SU-DHL-6 (cell line): ENCODE measurements around the gene DBN1.
A peak's percentile ranks its signal among the peaks of the same experiment; 100 is the strongest.

Experiments used
- H2AFZ ChIP-seq: fragments of 200-600 bp; sonication (generic); 2 replicates; pipeline ENCODE4 v1.6.1; 2014; ENCODE audit warnings: low read depth, mild to moderate bottlenecking, moderate library complexity, mixed read lengths, antibody characterized with exemption, low read length; ENCODE audit not compliant: severe bottlenecking
- H3F3A ChIP-seq: fragments of 200-600 bp; shearing (Covaris generic); 2 replicates; pipeline ENCODE4 v1.6.0; 2016; ENCODE audit warnings: antibody characterized with exemption, mild to moderate bottlenecking; ENCODE audit not compliant: insufficient read depth
- H3K27ac ChIP-seq: fragments of 200-600 bp; sonication (generic); 2 replicates; pipeline ENCODE4 v1.5.1; 2016; ENCODE audit warnings: low read depth, mild to moderate bottlenecking, low read length, moderate library complexity, mixed read lengths
- H3K27me3 ChIP-seq: fragments of 200-600 bp; sonication (generic), shearing (Covaris generic); 2 replicates; pipeline ENCODE4 v1.6.0; 2014; ENCODE audit warnings: mild to moderate bottlenecking, low read length
- H3K36me3 ChIP-seq: fragments of 200-600 bp; sonication (generic); 2 replicates; pipeline ENCODE4 v1.6.1; 2014; ENCODE audit warnings: mild to moderate bottlenecking, low read length, mixed read lengths
- H3K4me2 ChIP-seq: fragments of 300-600, 200-600 bp; shearing (Covaris generic), sonication (generic); 2 replicates; pipeline ENCODE4 v1.6.0; 2014; ENCODE audit warnings: low read length, low read depth, mild to moderate bottlenecking; ENCODE audit not compliant: poor library complexity, severe bottlenecking
- H3K4me3 ChIP-seq: fragments of 200-600 bp; sonication (generic); 2 replicates; pipeline ENCODE4 v1.5.1; 2014; ENCODE audit warnings: antibody characterized with exemption, low read length, mild to moderate bottlenecking, mixed read lengths; ENCODE audit not compliant: insufficient read depth, poor library complexity, severe bottlenecking
- H3K79me2 ChIP-seq: fragments of 200-600 bp; sonication (generic); 2 replicates; pipeline ENCODE4 v1.6.1; 2014; ENCODE audit warnings: mild to moderate bottlenecking, low read length, moderate library complexity; ENCODE audit not compliant: insufficient read depth
- H3K9ac ChIP-seq: fragments of 200-600 bp; sonication (generic); 2 replicates; pipeline ENCODE4 v1.7.0; 2014; ENCODE audit warnings: mild to moderate bottlenecking, low read length
- H3K9me2 ChIP-seq: fragments of 200-600 bp; sonication (generic); replicated peaks from 2 replicates; pipeline ENCODE4 v1.6.1; 2014; ENCODE audit warnings: low read length; ENCODE audit not compliant: insufficient read depth
- H3K9me3 ChIP-seq: fragments of 200-600 bp; sonication (generic); 2 replicates; pipeline ENCODE4 v1.6.1; 2014; ENCODE audit warnings: low read length, mixed read lengths; ENCODE audit not compliant: insufficient read depth
- H4K20me1 ChIP-seq: fragments of 200-600 bp; sonication (generic); 2 replicates; pipeline ENCODE4 v1.6.1; 2014; ENCODE audit warnings: low read depth, mild to moderate bottlenecking, antibody characterized with exemption, low read length, moderate library complexity, mixed read lengths
- CTCF ChIP-seq: fragments of 200-600 bp; sonication (generic); IDR thresholded peaks from one replicate; pipeline ENCODE4 v1.5.1; 2017; ENCODE audit warnings: antibody characterized with exemption, mild to moderate bottlenecking, low read length, moderate library complexity; ENCODE audit not compliant: insufficient read depth, poor library complexity, severe bottlenecking
- EZH2phosphoT487 ChIP-seq: fragments of 200-600 bp; sonication (generic), shearing (Covaris generic); conservative IDR thresholded peaks from 2 replicates; pipeline ENCODE4 v1.6.1; 2018; ENCODE audit warnings: mild to moderate bottlenecking, antibody characterized with exemption, low read length, moderate library complexity, mixed read lengths

Gene DBN1

GRCh38 chr5:177496727-177497291 is 23.4 kb upstream of the DBN1 start:
- Histone ChIP-seq H3K36me3 (no peaks in the 10 kb centered on the region), H3K27ac (peak overlapping the region; percentile 34; the same call in 1 of the 2 replicates), H3K9me3 (no peaks in the 10 kb centered on the region), H3K4me3 (peak overlapping the region; percentile 70), H3K4me2 (peak overlapping the region; percentile 71), H3F3A (peaks cover 9% of the 10 kb centered on the region), H3K9me2 (no peaks in the 10 kb centered on the region), H3K79me2 (no peaks in the 10 kb centered on the region), H3K9ac (peak overlapping the region; percentile 75), H2AFZ (peak overlapping the region; percentile 65), H4K20me1 (no peaks in the 10 kb centered on the region), H3K27me3 (no peaks in the 10 kb centered on the region)
- no peak for TF ChIP-seq CTCF
- no peak for TF ChIP-seq EZH2phosphoT487

- Histone ChIP-seq H2AFZ (no peak overlapping the region), H4K20me1 (no peaks in the 10 kb centered on the region), H3K27me3 (no peaks in the 10 kb centered on the region), H3K9ac (peak overlapping the region; percentile 75), H3K36me3 (no peaks in the 10 kb centered on the region), H3K79me2 (no peaks in the 10 kb centered on the region), H3K9me3 (no peaks in the 10 kb centered on the region), H3K4me3 (peak overlapping the region; percentile 70), H3K27ac (no peak overlapping the region), H3K9me2 (no peaks in the 10 kb centered on the region), H3K4me2 (peak overlapping the region; percentile 71), H3F3A (peaks cover 5% of the 10 kb centered on the region; the same call in 1 of the 2 replicates)
- TF ChIP-seq CTCF (no peak), EZH2phosphoT487 (no peak)
Measured at GRCh38 chr5:177496070-177496726, 22.8 kb upstream of the DBN1 start.

GRCh38 chr5:177495243-177496060 is 22.0 kb upstream of the DBN1 start:
- Histone ChIP-seq H3K4me3 (no peak overlapping the region), H3K79me2 (no peaks in the 10 kb centered on the region), H3K9ac (0 out of 2 replicates have a peak overlapping the region, but pooled peaks have one; percentile 75), H3K9me2 (no peaks in the 10 kb centered on the region), H3F3A (peaks cover 5% of the 10 kb centered on the region; the same call in 1 of the 2 replicates), H3K36me3 (no peaks in the 10 kb centered on the region), H3K27ac (no peak overlapping the region), H3K9me3 (no peaks in the 10 kb centered on the region), H3K27me3 (no peaks in the 10 kb centered on the region), H3K4me2 (peak overlapping the region; percentile 71), H4K20me1 (no peaks in the 10 kb centered on the region), H2AFZ (no peak overlapping the region)
- TF ChIP-seq EZH2phosphoT487: no peak
- TF ChIP-seq CTCF: no peak
